DLD1 (cell line): ENCODE data around the gene PDE6H.

ENCODE experiments used
- in situ Hi-C: cut with HindIII; loops from 2 replicates; pipeline ENCODE4 v1.10.0; 2017; ENCODE audit warnings: low sequenced_read_pairs

The PDE6H gene

GRCh38 chr12:14999695-15000365 lies 27.0 kb downstream of the PDE6H start:
- in situ Hi-C loops = no loop called here

GRCh38 chr12:15000575-15000974 lies 27.7 kb downstream of the PDE6H start:
- in situ Hi-C loops = no loop called here

GRCh38 chr12:15001733-15002382 lies 29.0 kb downstream of the PDE6H start:
- in situ Hi-C loops = no loop called here

GRCh38 chr12:15004421-15004820 lies 31.6 kb downstream of the PDE6H start:
- in situ Hi-C loops = no loop called here

- in situ Hi-C loops = no loop called here
Observed at GRCh38 chr12:15005064-15005463, 32.2 kb downstream of the PDE6H start.

DNA sequence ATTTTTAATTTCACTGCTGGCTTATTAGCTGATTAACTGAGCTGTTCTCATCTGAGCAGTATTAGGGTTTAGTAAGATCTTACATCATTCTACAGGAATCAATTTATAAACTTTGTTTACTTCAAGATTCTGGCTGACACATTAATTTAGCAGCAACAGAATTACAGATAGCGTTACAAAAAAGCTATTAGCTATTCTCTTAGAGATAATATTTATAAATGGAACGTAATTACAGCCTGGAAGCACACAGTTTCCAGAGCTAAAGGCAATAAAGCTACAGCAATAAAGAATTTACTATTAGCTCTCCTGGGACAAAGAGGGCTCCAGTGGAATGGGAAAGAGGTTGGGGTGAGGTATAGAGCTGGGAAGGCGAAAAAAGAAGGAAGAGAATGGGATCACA lies 34.7 kb downstream of the PDE6H start:
- in situ Hi-C loops = no loop called here

GRCh38 chr12:15011162-15011561 lies 38.3 kb downstream of the PDE6H start:
- in situ Hi-C loops = no loop called here

- in situ Hi-C loops = no loop called here
Observed at GRCh38 chr12:15013634-15014179, 40.9 kb downstream of the PDE6H start.

- in situ Hi-C loops = no loop called here
Observed at GRCh38 chr12:15014708-15015107, 41.9 kb downstream of the PDE6H start.

GRCh38 chr12:15015121-15015520 lies 42.3 kb downstream of the PDE6H start:
- in situ Hi-C loops = no loop called here

GRCh38 chr12:15020156-15020555 lies 47.3 kb downstream of the PDE6H start:
- in situ Hi-C loops = no loop called here
